Neural cell (in vitro differentiated cells): ENCODE measurements around the gene SMIM44.

ENCODE experiments used
- EP300 ChIP-seq: fragments of 450-650 bp; conservative IDR thresholded peaks from 2 replicates; pipeline ENCODE4 v1.6.1; 2014; ENCODE audit warnings: antibody characterized with exemption, mild to moderate bottlenecking, moderate library complexity; ENCODE audit not compliant: poor library complexity, severe bottlenecking
- EZH2 ChIP-seq: fragments of 200-600, 300-800 bp; shearing (Covaris generic), sonication (generic); IDR thresholded peaks from 2 replicates; pipeline ENCODE4 v1.6.1; 2014; ENCODE audit warnings: antibody characterized with exemption, low read length, borderline replicate concordance, mild to moderate bottlenecking; ENCODE audit not compliant: insufficient read depth, poor library complexity, severe bottlenecking
- MXI1 ChIP-seq: fragments of 450-650 bp; conservative IDR thresholded peaks from 2 replicates; pipeline ENCODE4 v1.6.1; 2014; ENCODE audit warnings: antibody characterized with exemption, mild to moderate bottlenecking; ENCODE audit not compliant: poor library complexity, severe bottlenecking
- POLR2AphosphoS5 ChIP-seq: IDR thresholded peaks from 2 replicates; pipeline ENCODE4 v1.6.1; 2012
- REST ChIP-seq: IDR thresholded peaks from 2 replicates; pipeline ENCODE4 v1.6.1; 2012; ENCODE audit warnings: borderline replicate concordance
- SMC3 ChIP-seq: fragments of 450-650 bp; conservative IDR thresholded peaks from 2 replicates; pipeline ENCODE4 v1.6.1; 2014; ENCODE audit warnings: antibody characterized with exemption, mild to moderate bottlenecking, moderate library complexity; ENCODE audit not compliant: poor library complexity
- TAF1 ChIP-seq: IDR thresholded peaks from 2 replicates; pipeline ENCODE4 v1.6.1; 2012; ENCODE audit warnings: low read depth
- TF ChIP-seq, protein P1 (sequence below): fragments of 450-650 bp; IDR thresholded peaks from 2 replicates; pipeline ENCODE4 v1.5.1; 2014; ENCODE audit warnings: antibody characterized with exemption, mild to moderate bottlenecking, moderate library complexity; ENCODE audit not compliant: poor library complexity, severe bottlenecking

DNA sequence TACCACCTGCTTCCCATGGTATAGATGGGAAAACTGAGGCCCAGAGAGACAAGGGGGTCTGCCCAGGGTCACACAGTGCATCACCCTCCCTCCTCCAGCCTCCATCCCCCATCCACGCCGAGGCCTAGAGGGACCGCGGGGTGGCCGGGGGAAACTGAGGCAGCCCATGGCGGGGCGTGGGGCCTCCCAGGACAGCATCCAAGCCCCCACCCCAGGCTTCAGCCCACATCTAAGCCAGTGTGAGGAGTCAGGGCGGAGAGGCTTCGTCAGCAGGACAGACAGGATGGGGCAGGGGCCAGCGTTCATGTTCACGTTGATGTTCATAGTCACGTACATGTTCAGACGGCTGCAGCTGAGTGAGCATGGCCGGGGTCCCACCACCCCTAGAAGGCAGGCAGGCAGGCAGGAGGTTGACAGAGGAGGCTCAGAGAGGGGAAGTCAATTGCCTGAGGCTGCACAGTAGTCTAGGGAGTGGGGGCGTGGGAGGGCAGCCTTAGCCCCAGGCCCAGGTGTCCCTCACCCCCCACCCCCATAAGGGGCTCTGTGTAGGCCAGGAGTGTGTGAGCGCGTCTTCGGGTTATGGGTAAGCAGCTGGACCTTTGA lies 26.2 kb downstream of the SMIM44 start:
- no peak for TF ChIP-seq MXI1
- TF ChIP-seq, protein P1, sequence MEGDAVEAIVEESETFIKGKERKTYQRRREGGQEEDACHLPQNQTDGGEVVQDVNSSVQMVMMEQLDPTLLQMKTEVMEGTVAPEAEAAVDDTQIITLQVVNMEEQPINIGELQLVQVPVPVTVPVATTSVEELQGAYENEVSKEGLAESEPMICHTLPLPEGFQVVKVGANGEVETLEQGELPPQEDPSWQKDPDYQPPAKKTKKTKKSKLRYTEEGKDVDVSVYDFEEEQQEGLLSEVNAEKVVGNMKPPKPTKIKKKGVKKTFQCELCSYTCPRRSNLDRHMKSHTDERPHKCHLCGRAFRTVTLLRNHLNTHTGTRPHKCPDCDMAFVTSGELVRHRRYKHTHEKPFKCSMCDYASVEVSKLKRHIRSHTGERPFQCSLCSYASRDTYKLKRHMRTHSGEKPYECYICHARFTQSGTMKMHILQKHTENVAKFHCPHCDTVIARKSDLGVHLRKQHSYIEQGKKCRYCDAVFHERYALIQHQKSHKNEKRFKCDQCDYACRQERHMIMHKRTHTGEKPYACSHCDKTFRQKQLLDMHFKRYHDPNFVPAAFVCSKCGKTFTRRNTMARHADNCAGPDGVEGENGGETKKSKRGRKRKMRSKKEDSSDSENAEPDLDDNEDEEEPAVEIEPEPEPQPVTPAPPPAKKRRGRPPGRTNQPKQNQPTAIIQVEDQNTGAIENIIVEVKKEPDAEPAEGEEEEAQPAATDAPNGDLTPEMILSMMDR = no peak
- TF ChIP-seq TAF1 = no peak
- no peak for TF ChIP-seq POLR2AphosphoS5
- no peak for TF ChIP-seq EP300
- TF ChIP-seq EZH2 = no peak
- TF ChIP-seq SMC3 = no peak
- TF ChIP-seq REST = no peak
